Right atrium auricular region (tissue), 2 donors: ENCODE results near the gene SHISAL2B. TPM values are rescaled to one million over a fixed set of nuclear protein-coding genes. Genes with fewer than 3 reads are reported as not detected.

Source experiments
- DNase-seq: peaks from one replicate; pipeline ENCODE4 v3.0.0-alpha.2; 2019; ENCODE audit warnings: low spot score
- H3K27ac ChIP-seq, 2 donors: fragments of 200-600 bp; sonication (generic); 1 replicate in 1 of 2; 2 replicates in 1 of 2; pipeline ENCODE4 v1.5.1; 2016 to 2019
- H3K27me3 ChIP-seq, 2 donors: fragments of 200-600 bp; sonication (generic); one replicate each; pipeline versions ENCODE4 v1.5.1 to v1.6.0; 2017 to 2019
- H3K36me3 ChIP-seq: fragments of 200-600 bp; sonication (generic); one replicate; pipeline ENCODE4 v1.5.1; 2016
- H3K4me1 ChIP-seq, 2 donors: fragments of 200-600 bp; sonication (generic); one replicate each; pipeline versions ENCODE4 v1.5.1 to v1.6.0; 2017 to 2019
- H3K4me3 ChIP-seq, 2 donors: fragments of 200-600 bp; sonication (generic); 1 replicate in 1 of 2; 2 replicates in 1 of 2; pipeline ENCODE4 v1.5.1; 2017 to 2019; ENCODE audit warnings: mild to moderate bottlenecking in 1 of 2, moderate library complexity in 1 of 2
- H3K9me3 ChIP-seq, 2 donors: fragments of 200-600 bp; sonication (generic); one replicate each; pipeline ENCODE4 v1.5.1; 2019
- CTCF ChIP-seq, 2 donors: fragments of 200-600 bp; sonication (generic); IDR thresholded peaks; one replicate each; pipeline ENCODE4 v1.5.1; 2019; ENCODE audit warnings: antibody characterized with exemption in 2 of 2
- total RNA-seq, 2 donors: library from RNA; depleted of rRNA; stranded (reverse); fragments of >200 nt; gene quantifications; one replicate each; pipeline ENCODE4 v1.1.0, GENCODE V29; 2016

The SHISAL2B gene
- total RNA-seq, 2 donors from 2014 or later, result not detected

DNA sequence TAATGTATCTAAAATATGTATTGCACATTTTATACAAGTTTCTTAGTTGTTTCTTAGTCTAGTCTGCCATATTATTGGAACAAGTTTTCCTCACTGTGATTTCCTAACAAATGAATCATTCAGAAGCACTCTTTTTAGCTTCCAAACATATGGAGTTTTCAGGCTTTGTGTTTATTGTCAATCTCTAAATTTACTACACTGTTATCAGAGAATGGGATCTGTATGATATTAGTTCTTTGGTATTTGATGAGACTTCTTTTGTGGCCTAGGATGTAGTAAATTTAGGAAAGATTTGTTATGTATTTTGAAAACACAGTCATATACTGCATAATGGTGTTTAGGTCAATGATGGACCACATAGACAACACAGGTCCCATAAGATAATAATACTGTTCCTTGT, 52.5 kb downstream of the SHISAL2B start:
- H3K9me3 ChIP-seq, result no peaks in the 10 kb centered on the region
- H3K36me3 ChIP-seq, result peaks cover 8% of the 10 kb centered on the region
- DNase-seq, result no peak
- TF ChIP-seq CTCF (IDR thresholded peaks at IDR 0.05), result no peak
- H3K27ac ChIP-seq, result no peak overlapping the region
- no peaks in the 10 kb centered on the region for H3K4me1 ChIP-seq
- H3K27me3 ChIP-seq, result no peaks in the 10 kb centered on the region
- H3K4me3 ChIP-seq, result no peak overlapping the region

- DNase-seq, result no peak
Measured at GRCh38 chr5:64744914-64745313, 54.6 kb downstream of the SHISAL2B start.

DNA sequence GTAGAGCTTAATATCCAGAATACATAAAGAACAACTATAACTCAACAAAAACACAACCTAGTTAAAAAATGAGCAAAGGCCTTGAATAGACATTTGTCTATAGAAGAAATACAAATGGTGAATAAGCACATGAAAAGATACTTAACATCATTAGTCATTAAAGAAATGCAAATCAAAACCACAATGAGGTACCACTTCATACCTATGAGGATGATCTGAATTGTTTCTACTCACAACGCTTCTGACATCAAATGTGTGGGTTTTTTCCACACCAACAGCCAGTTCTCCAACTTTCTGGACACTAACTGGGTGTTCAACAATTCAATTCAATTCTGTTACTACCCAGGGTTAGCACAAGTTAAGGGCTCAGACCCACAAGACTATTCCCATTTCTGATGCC, 56.1 kb downstream of the SHISAL2B start:
- Histone ChIP-seq H3K27ac (no peak overlapping the region), H3K9me3 (no peaks in the 10 kb centered on the region), H3K4me3 (no peak overlapping the region), H3K4me1 (no peaks in the 10 kb centered on the region), H3K36me3 (peaks cover 4% of the 10 kb centered on the region), H3K27me3 (no peaks in the 10 kb centered on the region)
- no peak for DNase-seq
- no peak for TF ChIP-seq CTCF (IDR thresholded peaks at IDR 0.05)

More at GRCh38 chr5:64744914-64745313, 54.6 kb downstream of the SHISAL2B start:
- Histone ChIP-seq H3K36me3 (peaks cover 6% of the 10 kb centered on the region), H3K4me1 (no peaks in the 10 kb centered on the region), H3K9me3 (no peaks in the 10 kb centered on the region), H3K27me3 (no peaks in the 10 kb centered on the region), H3K27ac (no peak overlapping the region), H3K4me3 (no peak overlapping the region)
- no peak for TF ChIP-seq CTCF (IDR thresholded peaks at IDR 0.05)

GRCh38 chr5:64749385-64749784, 59.1 kb downstream of the SHISAL2B start:
- no peak for DNase-seq

DNA sequence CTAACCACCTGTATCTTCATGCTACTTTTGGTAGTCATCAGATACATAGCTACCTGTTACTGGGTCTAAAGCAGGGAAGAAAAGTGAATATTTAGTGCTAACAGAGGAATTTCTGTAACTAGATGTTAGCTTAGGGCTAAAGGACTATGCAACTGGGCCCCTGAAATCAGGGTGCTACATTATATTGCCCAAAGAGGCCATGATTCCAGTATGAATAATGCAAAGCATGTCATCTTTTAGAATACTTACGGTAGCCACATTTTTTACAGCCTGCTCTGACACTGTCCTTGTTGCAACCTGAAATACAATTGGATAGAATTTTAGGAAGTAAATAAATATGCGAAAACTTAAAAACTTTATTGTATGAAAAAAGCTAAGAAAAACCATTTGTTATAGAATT, 63.8 kb downstream of the SHISAL2B start:
- TF ChIP-seq CTCF (IDR thresholded peaks at IDR 0.05), result no peak
- no peaks in the 10 kb centered on the region for H3K9me3 ChIP-seq
- H3K27ac ChIP-seq, result no peak overlapping the region
- no peak for DNase-seq
- no peaks in the 10 kb centered on the region for H3K27me3 ChIP-seq
- peaks cover 6% of the 10 kb centered on the region for H3K36me3 ChIP-seq
- H3K4me1 ChIP-seq, result no peaks in the 10 kb centered on the region
- H3K4me3 ChIP-seq, result no peak overlapping the region

More at GRCh38 chr5:64749385-64749784, 59.1 kb downstream of the SHISAL2B start:
- Histone ChIP-seq H3K27me3 (no peaks in the 10 kb centered on the region), H3K4me3 (no peak overlapping the region), H3K4me1 (no peaks in the 10 kb centered on the region), H3K36me3 (peaks cover 6% of the 10 kb centered on the region), H3K9me3 (no peaks in the 10 kb centered on the region), H3K27ac (no peak overlapping the region)
- TF ChIP-seq CTCF (IDR thresholded peaks at IDR 0.05), result no peak

- peaks cover 0 to 11% of the 10 kb centered on the region in 2 donors for H3K4me1 ChIP-seq
- DNase-seq, result no peak
- H3K4me3 ChIP-seq, result no peak overlapping the region
- H3K9me3 ChIP-seq, result no peaks in the 10 kb centered on the region
- no peak overlapping the region for H3K27ac ChIP-seq
- TF ChIP-seq CTCF (IDR thresholded peaks at IDR 0.05), result no peak
- no peaks in the 10 kb centered on the region for H3K27me3 ChIP-seq
- no peaks in the 10 kb centered on the region for H3K36me3 ChIP-seq
Measured at GRCh38 chr5:64758901-64759300, 68.6 kb downstream of the SHISAL2B start.
